AG10803 (cell line): Measurements from ENCODE around the gene CLNS1A.

Experiments used
- DNase-seq: peaks from one replicate; pipeline ENCODE4 v3.0.0; 2010; ENCODE audit warnings: low read depth
- H3K4me3 ChIP-seq: 2 replicates; pipeline ENCODE4 v1.5.1; 2011; ENCODE audit warnings: mild to moderate bottlenecking, low read length, control low read depth
- TF ChIP-seq, protein P1 (sequence below): conservative IDR thresholded peaks from 2 replicates; pipeline ENCODE4 v1.5.1; 2011; ENCODE audit warnings: mild to moderate bottlenecking, low read length, control low read depth, inconsistent platforms

CLNS1A gene

DNA sequence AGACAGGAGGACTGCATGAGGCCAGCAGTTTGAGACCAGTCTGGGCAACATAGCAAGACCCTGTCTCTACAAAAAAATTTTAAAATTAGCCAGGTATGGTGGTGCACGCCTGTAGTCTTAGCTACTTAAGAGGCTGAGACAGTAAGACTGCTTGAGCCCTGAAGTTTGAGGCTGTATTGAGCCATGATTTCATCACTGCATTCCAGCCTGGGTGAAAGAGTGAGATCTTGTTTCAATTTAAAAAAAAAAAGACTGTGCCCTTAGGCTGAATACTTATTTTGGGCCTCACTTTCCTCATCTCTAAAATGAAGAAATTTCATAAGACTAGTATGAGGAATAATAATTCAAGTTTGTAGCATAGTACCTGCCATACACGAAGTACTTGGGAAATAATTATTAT lies 41.0 kb downstream of the CLNS1A start:
- no peak overlapping the region for H3K4me3 ChIP-seq
- DNase-seq = peak; percentile 83
- TF ChIP-seq, protein P1, sequence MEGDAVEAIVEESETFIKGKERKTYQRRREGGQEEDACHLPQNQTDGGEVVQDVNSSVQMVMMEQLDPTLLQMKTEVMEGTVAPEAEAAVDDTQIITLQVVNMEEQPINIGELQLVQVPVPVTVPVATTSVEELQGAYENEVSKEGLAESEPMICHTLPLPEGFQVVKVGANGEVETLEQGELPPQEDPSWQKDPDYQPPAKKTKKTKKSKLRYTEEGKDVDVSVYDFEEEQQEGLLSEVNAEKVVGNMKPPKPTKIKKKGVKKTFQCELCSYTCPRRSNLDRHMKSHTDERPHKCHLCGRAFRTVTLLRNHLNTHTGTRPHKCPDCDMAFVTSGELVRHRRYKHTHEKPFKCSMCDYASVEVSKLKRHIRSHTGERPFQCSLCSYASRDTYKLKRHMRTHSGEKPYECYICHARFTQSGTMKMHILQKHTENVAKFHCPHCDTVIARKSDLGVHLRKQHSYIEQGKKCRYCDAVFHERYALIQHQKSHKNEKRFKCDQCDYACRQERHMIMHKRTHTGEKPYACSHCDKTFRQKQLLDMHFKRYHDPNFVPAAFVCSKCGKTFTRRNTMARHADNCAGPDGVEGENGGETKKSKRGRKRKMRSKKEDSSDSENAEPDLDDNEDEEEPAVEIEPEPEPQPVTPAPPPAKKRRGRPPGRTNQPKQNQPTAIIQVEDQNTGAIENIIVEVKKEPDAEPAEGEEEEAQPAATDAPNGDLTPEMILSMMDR = no peak

DNA sequence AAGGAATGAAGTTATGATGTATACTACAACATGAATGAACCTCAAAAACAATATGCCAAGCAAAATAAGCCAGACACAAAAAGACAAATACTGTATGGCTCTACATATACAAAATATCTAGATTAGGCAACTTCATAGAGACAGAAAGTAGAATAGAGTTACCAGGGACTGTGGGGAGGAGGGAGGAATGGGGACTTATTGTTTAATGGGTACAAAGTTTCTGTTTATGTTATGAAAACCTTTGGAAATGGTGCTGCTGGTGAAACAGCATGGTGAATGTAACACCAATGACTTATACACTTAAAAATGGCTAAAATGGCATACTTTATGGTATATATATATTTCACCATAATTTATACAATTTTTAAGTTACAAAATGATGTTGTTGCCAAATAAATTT lies 43.7 kb downstream of the CLNS1A start:
- TF ChIP-seq, protein P1 = no peak
- DNase-seq = no peak
- H3K4me3 ChIP-seq = no peak overlapping the region

DNA sequence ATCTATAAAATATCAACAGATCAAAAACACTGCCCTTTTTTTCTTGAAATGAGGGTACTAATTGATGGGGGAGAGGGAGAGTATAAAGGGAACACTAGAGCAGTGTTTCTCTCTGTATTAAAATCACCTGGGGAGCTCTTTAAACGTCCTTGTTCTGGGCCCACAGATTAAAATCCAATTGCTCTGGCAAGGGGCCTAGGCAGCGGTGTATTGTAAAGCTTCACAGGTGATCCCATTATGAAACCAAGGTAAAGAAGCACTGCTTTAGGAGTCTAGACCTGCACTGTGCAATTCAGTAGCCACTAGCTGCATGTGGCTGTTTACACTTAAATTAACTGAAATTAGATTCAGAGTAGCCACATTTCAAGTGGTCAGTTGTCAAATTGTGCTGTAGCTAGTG lies 44.9 kb downstream of the CLNS1A start:
- TF ChIP-seq, protein P1 = no peak
- H3K4me3 ChIP-seq = no peak overlapping the region
- no peak for DNase-seq

DNA sequence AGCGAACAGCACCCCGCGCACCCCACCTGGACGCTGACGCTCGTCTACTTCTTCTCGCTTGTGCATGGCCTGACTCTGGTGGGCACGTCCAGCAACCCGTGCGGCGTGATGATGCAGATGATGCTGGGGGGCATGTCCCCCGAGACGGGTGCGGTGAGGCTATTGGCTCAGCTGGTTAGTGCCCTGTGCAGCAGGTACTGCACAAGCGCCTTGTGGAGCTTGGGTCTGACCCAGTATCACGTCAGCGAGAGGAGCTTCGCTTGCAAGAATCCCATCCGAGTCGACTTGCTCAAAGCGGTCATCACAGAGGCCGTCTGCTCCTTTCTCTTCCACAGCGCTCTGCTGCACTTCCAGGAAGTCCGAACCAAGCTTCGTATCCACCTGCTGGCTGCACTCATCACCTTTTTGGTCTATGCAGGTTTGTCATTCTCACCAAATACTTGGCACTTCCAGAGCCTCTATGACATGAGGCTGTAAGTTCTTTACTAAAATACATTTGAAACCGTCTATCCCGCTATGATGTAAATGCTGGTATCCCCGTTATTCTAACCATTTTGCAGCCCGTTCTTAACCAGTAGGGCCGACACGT lies 47.3 kb downstream of the CLNS1A start:
- peak; percentile 24 for DNase-seq
- H3K4me3 ChIP-seq = peak overlapping the region; percentile 72
- TF ChIP-seq, protein P1 = no peak

DNA sequence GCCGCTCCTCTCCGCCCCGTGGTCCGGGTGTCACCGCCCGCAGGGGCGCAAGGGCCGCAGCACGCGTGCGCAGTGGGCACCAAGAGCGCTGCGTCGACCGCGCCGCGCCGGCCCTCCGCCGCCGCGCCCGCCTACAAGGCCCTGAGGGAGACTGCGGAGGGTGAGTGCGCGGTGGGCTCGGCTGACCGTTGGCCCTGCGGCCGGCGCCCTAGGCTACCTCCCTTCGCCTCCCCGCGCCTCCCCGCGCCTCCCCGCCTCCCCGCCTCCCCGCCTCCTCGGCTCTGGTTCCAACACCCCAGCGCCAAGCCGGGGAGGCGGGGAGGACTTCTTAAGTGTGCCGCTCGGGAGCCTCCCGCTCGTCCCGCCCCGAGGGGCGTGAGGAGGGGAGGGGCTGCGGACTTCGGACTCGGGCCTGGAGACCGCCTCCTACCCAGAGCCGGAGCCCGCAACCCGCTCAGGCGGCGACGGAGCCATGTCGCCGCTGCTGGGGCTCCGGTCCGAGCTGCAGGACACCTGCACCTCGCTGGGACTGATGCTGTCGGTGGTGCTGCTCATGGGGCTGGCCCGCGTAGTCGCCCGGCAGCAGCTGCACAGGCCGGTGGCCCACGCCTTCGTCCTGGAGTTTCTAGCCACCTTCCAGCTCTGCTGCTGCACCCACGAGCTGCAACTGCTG lies 47.9 kb downstream of the CLNS1A start, which contains the start of gene AQP11:
Gene AQP11, plus strand, starts transcription at position 433 of the 673 bp plus-strand sequence. Its CDS starts 40 bp downstream, at position 473.
- TF ChIP-seq, protein P1 = no peak; the same call in 1 of the 2 replicates
- DNase-seq = peak; percentile 77
- peak within 1 kb of the TSS; percentile 72 for H3K4me3 ChIP-seq

DNA sequence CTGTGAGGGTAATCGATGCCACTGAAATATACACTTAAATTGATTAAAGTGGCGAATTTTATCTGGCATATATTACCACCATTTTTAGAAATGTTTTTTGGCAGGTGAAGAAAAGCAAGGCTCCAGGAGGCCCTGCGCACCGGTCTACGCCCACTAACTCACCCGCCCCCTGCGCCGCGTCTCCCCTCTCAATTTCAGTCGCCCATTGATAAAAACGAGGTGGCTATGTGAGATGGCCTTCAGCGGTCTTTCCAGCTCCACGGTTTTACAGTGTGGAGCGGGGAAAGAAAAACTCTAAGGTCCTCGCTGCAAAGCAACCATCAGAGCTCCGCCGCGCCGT lies 48.4 kb downstream of the CLNS1A start:
- no peak for DNase-seq
- H3K4me3 ChIP-seq = peak overlapping the region; percentile 72
- TF ChIP-seq, protein P1 = 0 out of 2 replicates have a peak, but pooled peaks have one; percentile 3
